Prostate gland (tissue), 2 donors: ENCODE data around the gene ALG1L2. TPM values are rescaled to one million over a fixed set of nuclear protein-coding genes. Genes with fewer than 3 reads are reported as not detected.
"Not testable (repeated sequence)": the region's sequence is repeated elsewhere in the genome, so short reads cannot be mapped to it uniquely, and the experiment has no call there.

Source experiments
- DNase-seq: peaks from one replicate; pipeline ENCODE4 v3.0.0-alpha.2; 2019; ENCODE audit warnings: low spot score
- H3K27ac ChIP-seq, 2 donors: fragments of 200-600 bp; sonication (generic); 2 replicates each; pipeline ENCODE4 v1.5.1; 2017 to 2019
- H3K27me3 ChIP-seq: fragments of 200-600 bp; sonication (generic); replicated peaks from 2 replicates; pipeline ENCODE4 v1.5.1; 2019; ENCODE audit not compliant: insufficient read depth
- H3K36me3 ChIP-seq, 2 donors: fragments of 200-600 bp; sonication (generic); 1 replicate in 1 of 2; 2 replicates in 1 of 2; pipeline versions ENCODE4 v1.5.1 to v1.8.1; 2017 to 2019
- H3K4me1 ChIP-seq: fragments of 200-600 bp; sonication (generic); replicated peaks from 2 replicates; pipeline ENCODE4 v1.5.1; 2019
- H3K4me3 ChIP-seq, 2 donors: fragments of 200-600 bp; sonication (generic); 2 replicates each; pipeline ENCODE4 v1.5.1; 2017 to 2019
- H3K9me3 ChIP-seq: fragments of 200-600 bp; sonication (generic); 2 replicates; pipeline ENCODE4 v1.5.1; 2017
- POLR2A ChIP-seq: fragments of 450-650 bp; IDR thresholded peaks from one replicate; pipeline ENCODE4 v1.6.1; 2016; ENCODE audit warnings: antibody characterized with exemption, mild to moderate bottlenecking
- POLR2AphosphoS5 ChIP-seq: sonication (generic); formaldehyde crosslinking; IDR thresholded peaks from one replicate; pipeline ENCODE4 v1.6.1; 2017; ENCODE audit warnings: antibody characterized with exemption
- WGBS: methylation state at CpG from one replicate; pipeline ENCODE4 v1.1.5; 2018; 5-methylcytosine and 5-hydroxymethylcytosine counted together
- intact Hi-C: fragments of 100-400 bp; cut with DNase I; formaldehyde crosslinking; loops from one replicate; pipeline ENCODE4 v1.14.2; 2022
- total RNA-seq, 2 donors: library from RNA; depleted of rRNA; stranded (reverse); fragments of >200 nt; gene quantifications; one replicate each; pipeline ENCODE4 v1.1.0, GENCODE V29; 2016
- TF ChIP-seq, protein P1 (sequence below), 4 experiments: fragments of 200-600 bp in 2 of 4; fragments of 450-650 bp in 2 of 4; sonication (generic) in 2 of 4; IDR thresholded peaks; 1 replicate in 3 of 4; 2 replicates in 1 of 4; pipeline ENCODE4 v1.5.1; 2016 to 2019; ENCODE audit warnings: antibody characterized with exemption in 4 of 4, mild to moderate bottlenecking in 2 of 4, moderate library complexity in 2 of 4

Gene ALG1L2
- total RNA-seq, 2 donors from 2014 or later, result not detected

DNA sequence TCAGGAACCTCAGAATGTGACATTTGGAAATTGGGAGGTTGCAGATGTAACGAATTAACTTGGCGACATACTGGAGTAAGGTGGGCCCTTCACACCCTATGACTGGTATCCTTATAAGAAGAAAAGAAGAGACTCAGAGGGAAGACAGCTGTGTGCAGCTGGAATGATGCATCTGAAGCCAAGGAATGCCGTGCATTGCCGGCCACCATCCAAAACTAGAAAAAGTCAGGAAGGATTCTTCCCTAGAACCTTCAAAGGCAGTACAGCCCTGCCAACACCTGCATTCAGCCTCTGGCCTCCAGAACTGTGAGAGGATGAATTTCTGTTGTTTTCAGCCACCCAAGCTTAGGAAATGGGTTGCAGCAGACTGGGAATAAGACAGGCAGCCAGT, 23.4 kb upstream of the ALG1L2 start:
- H3K27ac ChIP-seq, H3K9me3 ChIP-seq, intact Hi-C loops, H3K4me1 ChIP-seq, H3K4me3 ChIP-seq, H3K36me3 ChIP-seq, H3K27me3 ChIP-seq, DNase-seq: not testable (repeated sequence)
- 54% methylated on average over 4 of the region's 4 CpGs for WGBS

DNA sequence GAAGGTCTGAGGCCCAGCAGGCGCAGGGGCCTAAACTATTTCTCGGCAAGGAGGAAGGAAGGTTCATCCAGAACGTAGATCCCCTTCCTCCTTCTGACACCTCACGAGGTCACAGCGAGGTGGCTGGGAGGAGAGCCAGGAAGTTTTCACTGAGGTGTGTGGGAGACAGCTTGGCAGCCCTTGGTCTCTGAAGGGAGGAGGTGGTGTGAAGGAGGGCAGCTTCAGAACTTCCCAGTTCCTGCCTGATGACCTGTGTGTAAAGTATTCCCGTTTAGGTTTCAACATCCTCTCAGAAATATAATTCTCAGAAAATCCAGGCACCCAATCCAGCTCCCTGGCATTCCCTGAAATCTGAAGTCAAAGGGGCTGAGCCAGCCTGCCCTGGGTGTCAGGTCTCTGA, 22.9 kb upstream of the ALG1L2 start:
- intact Hi-C loops, H3K27ac ChIP-seq, H3K36me3 ChIP-seq, H3K4me1 ChIP-seq, H3K9me3 ChIP-seq, DNase-seq, H3K4me3 ChIP-seq, H3K27me3 ChIP-seq: not testable (repeated sequence)
- 25% methylated on average over 6 of the region's 6 CpGs for WGBS

DNA sequence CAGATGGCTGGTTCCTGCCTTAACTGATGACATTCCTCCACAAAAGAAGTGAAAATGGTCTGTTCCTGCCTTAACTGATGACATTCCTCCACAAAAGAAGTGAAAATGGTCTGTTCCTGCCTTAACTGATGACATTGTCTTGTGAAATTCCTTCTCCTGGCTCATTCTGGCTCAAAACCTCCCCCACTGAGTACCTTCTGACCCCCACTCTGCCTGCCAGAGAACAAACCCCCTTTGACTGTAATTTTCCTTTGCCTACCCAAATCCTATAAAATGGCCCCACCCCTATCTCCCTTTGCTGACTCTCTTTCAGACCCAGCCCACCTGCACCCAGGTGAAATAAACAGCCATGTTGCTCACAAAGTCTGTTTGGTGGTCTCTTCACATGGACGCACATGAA, 22.5 kb upstream of the ALG1L2 start:
- H3K9me3 ChIP-seq, H3K4me1 ChIP-seq, H3K4me3 ChIP-seq, H3K27me3 ChIP-seq, intact Hi-C loops, DNase-seq, H3K27ac ChIP-seq, H3K36me3 ChIP-seq: not testable (repeated sequence)
- 67% methylated on average over 1 of the region's 1 CpG for WGBS

DNA sequence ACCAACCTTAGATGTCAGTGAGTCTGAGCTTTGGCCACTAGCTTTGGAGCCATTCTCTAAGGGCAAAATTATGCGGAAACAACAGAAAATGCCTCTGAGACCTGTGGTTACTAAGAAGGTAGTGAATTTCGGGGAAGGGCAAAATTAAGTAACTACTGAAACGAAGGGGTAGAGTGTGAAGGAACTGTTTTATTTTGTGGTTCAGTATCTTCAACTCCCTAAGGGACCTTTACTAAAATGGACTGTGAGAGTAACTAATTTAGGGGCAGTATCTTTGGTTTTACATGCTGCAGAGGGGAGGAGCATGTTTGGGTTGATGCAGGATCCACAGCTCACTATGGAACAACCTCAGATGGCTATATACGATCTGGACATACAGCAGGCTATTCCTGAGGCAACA, 8.0 kb upstream of the ALG1L2 start:
- WGBS, result 79% methylated on average over 4 of the region's 4 CpGs
- H3K4me1 ChIP-seq, result no peaks in the 10 kb centered on the region
- intact Hi-C loops, result no loop called here
- H3K9me3 ChIP-seq, result no peaks in the 10 kb centered on the region
- no peak for DNase-seq
- no peaks in the 10 kb centered on the region for H3K27me3 ChIP-seq
- H3K4me3 ChIP-seq, result no peak overlapping the region
- H3K36me3 ChIP-seq, result no peaks in the 10 kb centered on the region
- TF ChIP-seq POLR2AphosphoS5 (no peak), POLR2A (no peak)
- no peak overlapping the region for H3K27ac ChIP-seq

DNA sequence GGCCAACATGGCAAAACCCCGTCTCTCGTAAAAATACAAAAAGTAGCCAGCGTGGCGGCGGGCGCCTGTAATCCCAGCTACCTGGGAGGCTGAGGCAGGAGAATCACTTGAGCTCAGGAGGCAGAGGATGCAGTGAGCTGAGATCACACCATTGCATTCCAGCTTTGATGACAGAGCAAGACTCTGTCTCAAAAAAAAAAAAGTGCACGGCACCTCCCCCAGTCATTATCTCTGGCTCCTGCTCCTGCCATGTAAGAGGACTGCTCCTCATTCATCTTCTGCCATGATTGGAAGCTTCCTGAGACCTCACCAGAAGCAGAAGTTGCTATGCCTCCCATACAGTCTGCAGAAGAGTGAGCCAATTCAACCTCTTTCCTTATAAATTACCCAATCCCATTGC, 4.0 kb upstream of the ALG1L2 start:
- 93% methylated on average over 7 of the region's 7 CpGs for WGBS
- no peak overlapping the region for H3K27ac ChIP-seq
- no peak for DNase-seq
- H3K4me1 ChIP-seq, result no peaks in the 10 kb centered on the region
- H3K9me3 ChIP-seq, result no peaks in the 10 kb centered on the region
- no peak for TF ChIP-seq POLR2AphosphoS5
- TF ChIP-seq, protein P1, sequence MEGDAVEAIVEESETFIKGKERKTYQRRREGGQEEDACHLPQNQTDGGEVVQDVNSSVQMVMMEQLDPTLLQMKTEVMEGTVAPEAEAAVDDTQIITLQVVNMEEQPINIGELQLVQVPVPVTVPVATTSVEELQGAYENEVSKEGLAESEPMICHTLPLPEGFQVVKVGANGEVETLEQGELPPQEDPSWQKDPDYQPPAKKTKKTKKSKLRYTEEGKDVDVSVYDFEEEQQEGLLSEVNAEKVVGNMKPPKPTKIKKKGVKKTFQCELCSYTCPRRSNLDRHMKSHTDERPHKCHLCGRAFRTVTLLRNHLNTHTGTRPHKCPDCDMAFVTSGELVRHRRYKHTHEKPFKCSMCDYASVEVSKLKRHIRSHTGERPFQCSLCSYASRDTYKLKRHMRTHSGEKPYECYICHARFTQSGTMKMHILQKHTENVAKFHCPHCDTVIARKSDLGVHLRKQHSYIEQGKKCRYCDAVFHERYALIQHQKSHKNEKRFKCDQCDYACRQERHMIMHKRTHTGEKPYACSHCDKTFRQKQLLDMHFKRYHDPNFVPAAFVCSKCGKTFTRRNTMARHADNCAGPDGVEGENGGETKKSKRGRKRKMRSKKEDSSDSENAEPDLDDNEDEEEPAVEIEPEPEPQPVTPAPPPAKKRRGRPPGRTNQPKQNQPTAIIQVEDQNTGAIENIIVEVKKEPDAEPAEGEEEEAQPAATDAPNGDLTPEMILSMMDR (IDR thresholded peaks at IDR 0.05), result no peak
- no peak for TF ChIP-seq POLR2A
- intact Hi-C loops, result no loop called here
- no peaks in the 10 kb centered on the region for H3K27me3 ChIP-seq
- H3K36me3 ChIP-seq, result no peaks in the 10 kb centered on the region
- H3K4me3 ChIP-seq, result no peak overlapping the region

DNA sequence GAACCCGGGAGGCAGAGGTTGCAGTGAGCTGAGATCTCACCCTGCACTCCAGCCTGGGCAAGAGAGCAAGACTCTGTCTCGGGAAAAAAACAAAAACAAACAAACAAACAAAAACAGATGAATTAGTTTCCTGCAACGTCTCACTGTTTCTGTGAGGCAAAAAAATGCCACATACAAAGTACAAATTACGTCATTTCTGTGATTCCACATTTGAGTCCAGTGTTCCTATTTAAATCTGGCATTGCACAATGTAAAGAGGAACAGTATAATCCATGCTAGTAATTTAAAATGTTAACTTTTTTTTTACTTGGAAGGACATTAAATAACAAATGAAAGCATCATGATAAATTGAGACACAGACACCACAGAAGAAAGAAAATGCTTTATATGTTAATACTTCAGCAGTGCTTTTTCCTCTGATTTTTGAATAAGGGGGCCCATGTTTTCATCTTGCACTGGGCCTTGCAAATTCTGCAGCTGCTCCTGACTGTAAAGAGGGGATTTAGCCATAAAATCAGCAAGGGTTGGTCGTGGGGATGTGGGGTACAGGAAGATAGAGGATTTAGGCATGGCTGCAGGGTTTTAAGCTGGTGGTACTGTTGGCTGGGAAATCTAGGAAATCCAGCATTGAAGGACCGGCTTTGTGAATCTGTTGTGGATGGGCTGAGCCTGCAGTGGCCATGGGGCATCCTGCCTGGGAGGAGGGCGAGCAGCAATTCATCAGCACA, 1.9 kb downstream of the ALG1L2 start:
- WGBS, result 73% methylated on average over 7 of the region's 7 CpGs
- DNase-seq, H3K9me3 ChIP-seq, H3K27ac ChIP-seq, H3K4me1 ChIP-seq, H3K36me3 ChIP-seq, intact Hi-C loops, H3K27me3 ChIP-seq, H3K4me3 ChIP-seq: not testable (repeated sequence)

DNA sequence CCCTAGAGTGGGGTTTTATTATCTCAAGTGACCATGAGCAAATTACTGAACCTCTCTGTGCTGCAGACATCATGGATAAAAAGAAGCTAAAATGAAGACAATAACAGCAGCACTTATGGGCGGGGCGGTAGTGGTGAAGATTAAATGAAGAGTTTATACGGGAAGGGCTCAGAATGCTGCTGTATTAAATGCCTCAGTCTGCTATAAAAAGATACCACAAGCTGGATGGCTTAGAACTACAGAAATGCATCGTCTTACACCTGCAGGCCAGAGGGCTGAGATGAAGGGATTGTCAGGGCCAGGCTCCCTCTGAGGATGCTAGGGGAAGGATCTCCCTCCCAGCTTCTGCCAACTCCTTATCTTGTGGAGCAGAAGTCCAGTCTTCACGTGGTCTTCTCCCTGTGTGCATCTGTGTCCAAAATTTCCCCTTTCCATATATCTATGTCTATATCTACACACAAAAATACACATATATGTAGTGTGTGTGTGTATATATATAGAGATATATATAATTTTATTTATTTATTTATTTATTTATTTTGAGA, 2.9 kb downstream of the ALG1L2 start:
- Histone ChIP-seq H3K27me3 (no peaks in the 10 kb centered on the region), H3K9me3 (no peaks in the 10 kb centered on the region), H3K4me1 (no peaks in the 10 kb centered on the region), H3K4me3 (no peak overlapping the region), H3K36me3 (no peaks in the 10 kb centered on the region), H3K27ac (no peak overlapping the region)
- 58% methylated on average over 5 of the region's 5 CpGs for WGBS
- DNase-seq, result no peak
- intact Hi-C loops, result no loop called here
- TF ChIP-seq POLR2A, result no peak
- TF ChIP-seq, protein P1 (IDR thresholded peaks at IDR 0.05), result no peak
- no peak for TF ChIP-seq POLR2AphosphoS5
